ENCODE data around the gene GALNT10. TPM values are rescaled to one million over a fixed set of nuclear protein-coding genes. Genes with fewer than 3 reads are reported as not detected.
A peak's percentile ranks its signal among the peaks of the same experiment; 100 is the strongest.

The GALNT10 gene
- total and polyA plus RNA-seq, 9 of the 15 experiments (the other 6 are each of a cell fraction or from before 2014, with no cell fraction given): 4.6 to 37.1 (median 13.3) TPM

GRCh38 chr5:154190595-154191304 lies at the start of gene GALNT10 (continued):
- TF ChIP-seq ILF3 (IDR thresholded peaks at IDR 0.05; ENCODE audit: borderline replicate concordance) (no peak), ZC3H4 (CRISPR knock-in tag; IDR thresholded peaks at IDR 0.05; ENCODE audit: borderline replicate concordance) (no peak), ZKSCAN3 (CRISPR knock-in tag; IDR thresholded peaks at IDR 0.05) (no peak), HOXB6 (CRISPR knock-in tag; IDR thresholded peaks at IDR 0.05; ENCODE audit: borderline replicate concordance) (no peak), ZNF766 (CRISPR knock-in tag; conservative IDR thresholded peaks at IDR 0.05) (no peak), ZKSCAN8 (CRISPR knock-in tag; IDR thresholded peaks at IDR 0.05) (no peak), NEUROD1 (IDR thresholded peaks at IDR 0.05; ENCODE audit: borderline replicate concordance, low read depth, low read length, partially characterized antibody) (no peak), XRCC4 (IDR thresholded peaks at IDR 0.05; ENCODE audit: extremely low read depth, insufficient read depth, insufficient read length) (no peak), STAG1 (CRISPR knock-in tag; IDR thresholded peaks at IDR 0.05; ENCODE audit: borderline replicate concordance) (no peak), ZNF347 (CRISPR knock-in tag; IDR thresholded peaks at IDR 0.05; ENCODE audit: low read depth) (no peak), HMG20B (CRISPR knock-in tag; IDR thresholded peaks at IDR 0.05) (no peak), NR2F6 (CRISPR knock-in tag; IDR thresholded peaks at IDR 0.05) (no peak), HCFC1 (IDR thresholded peaks at IDR 0.05; ENCODE audit: low read depth, low read length) (peak; percentile 59), USF1 (CRISPR knock-in tag; IDR thresholded peaks at IDR 0.05) (no peak), CTBP1 (IDR thresholded peaks at IDR 0.05; ENCODE audit: borderline replicate concordance) (peak; percentile 10; the same call in 1 of the 2 replicates), CREB3L1 (IDR thresholded peaks at IDR 0.05; ENCODE audit: borderline replicate concordance, low read depth) (peak; percentile 29; the same call in 1 of the 2 replicates), ZNF253 (CRISPR knock-in tag; conservative IDR thresholded peaks at IDR 0.05) (no peak), RBBP5 (IDR thresholded peaks at IDR 0.05; ENCODE audit: borderline replicate concordance, insufficient read depth, low read length, poor library complexity, severe bottlenecking) (no peak), ZNF41 (CRISPR knock-in tag; conservative IDR thresholded peaks at IDR 0.05) (no peak), EWSR1 (IDR thresholded peaks at IDR 0.05; ENCODE audit: borderline replicate concordance, low read depth, partially characterized antibody) (no peak), MYBL2 (IDR thresholded peaks at IDR 0.05; ENCODE audit: low read depth) (no peak), MYBL2 (CRISPR knock-in tag; IDR thresholded peaks at IDR 0.05; ENCODE audit: borderline replicate concordance) (no peak), POLR2H (tag; IDR thresholded peaks at IDR 0.05; ENCODE audit: low read depth) (no peak; the same call in 1 of the 2 replicates), CBX1 (IDR thresholded peaks at IDR 0.05; ENCODE audit: low read depth) (no peak; the same call in 1 of the 2 replicates), ELF2 (CRISPR knock-in tag; IDR thresholded peaks at IDR 0.05) (no peak)
- TF ChIP-seq, protein P1, sequence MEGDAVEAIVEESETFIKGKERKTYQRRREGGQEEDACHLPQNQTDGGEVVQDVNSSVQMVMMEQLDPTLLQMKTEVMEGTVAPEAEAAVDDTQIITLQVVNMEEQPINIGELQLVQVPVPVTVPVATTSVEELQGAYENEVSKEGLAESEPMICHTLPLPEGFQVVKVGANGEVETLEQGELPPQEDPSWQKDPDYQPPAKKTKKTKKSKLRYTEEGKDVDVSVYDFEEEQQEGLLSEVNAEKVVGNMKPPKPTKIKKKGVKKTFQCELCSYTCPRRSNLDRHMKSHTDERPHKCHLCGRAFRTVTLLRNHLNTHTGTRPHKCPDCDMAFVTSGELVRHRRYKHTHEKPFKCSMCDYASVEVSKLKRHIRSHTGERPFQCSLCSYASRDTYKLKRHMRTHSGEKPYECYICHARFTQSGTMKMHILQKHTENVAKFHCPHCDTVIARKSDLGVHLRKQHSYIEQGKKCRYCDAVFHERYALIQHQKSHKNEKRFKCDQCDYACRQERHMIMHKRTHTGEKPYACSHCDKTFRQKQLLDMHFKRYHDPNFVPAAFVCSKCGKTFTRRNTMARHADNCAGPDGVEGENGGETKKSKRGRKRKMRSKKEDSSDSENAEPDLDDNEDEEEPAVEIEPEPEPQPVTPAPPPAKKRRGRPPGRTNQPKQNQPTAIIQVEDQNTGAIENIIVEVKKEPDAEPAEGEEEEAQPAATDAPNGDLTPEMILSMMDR (IDR thresholded peaks at IDR 0.05 in 2 of 3, conservative IDR thresholded peaks at IDR 0.05 in 1 of 3; ENCODE audit: insufficient read depth in 2 of 3, low read depth in 1 of 3, low read length in 3 of 3): no peak

Measured in K562 (cell line).